GM12878 (cell line): ENCODE results near the gene TEF. TPM values are rescaled to one million over a fixed set of nuclear protein-coding genes. Genes with fewer than 3 reads are reported as not detected.

ENCODE experiments used
- ATAC-seq: fragments of 200-7000 bp; cut with Tn5 transposase; 3 replicates; pipeline ENCODE4 v1.9.1; 2020; ENCODE audit warnings: mild to moderate bottlenecking, moderate library complexity
- BruUV-seq: library from RNA; stranded (reverse); fragments of 400-500 nt; replicated peaks from 2 replicates; lab custom pipeline; 2021; lab: Mats Ljungman, UMichigan
- CTCF ChIA-PET: fragments of 300-600 bp; sonication (Branson Sonifier 250); formaldehyde crosslinking; extraction: SDS; loops from one replicate; lab custom pipeline; 2021; ENCODE audit warnings: inconsistent platforms; lab: Yijun Ruan, JAX
- POLR2A ChIA-PET: fragments of 350-600 bp; formaldehyde crosslinking; extraction: SDS; loops from one replicate; lab custom pipeline; 2021; ENCODE audit warnings: inconsistent platforms; lab: Charles Lee
- RAD21 ChIA-PET: fragments of 300-600 bp; sonication (Branson Sonifier 250); formaldehyde crosslinking; loops from one replicate; lab custom pipeline; 2023; ENCODE audit warnings: antibody characterized with exemption; ENCODE audit not compliant: unreplicated experiment; lab: Charles Lee
- SMC1A ChIA-PET: fragments of 300-600 bp; sonication (Branson Sonifier 250); formaldehyde crosslinking; loops from one replicate; lab custom pipeline; 2023; ENCODE audit not compliant: unreplicated experiment, uncharacterized antibody; lab: Charles Lee
- DNase-seq: peaks from one replicate; pipeline ENCODE4 v3.0.0-alpha.2; 2011; ENCODE audit warnings: low read depth, low spot score
- FAIRE-seq: peaks from 3 replicates; lab custom pipeline; 2011; peaks lifted over from hg19 to GRCh38; lab: Jason Lieb, UNC
- H2AFZ ChIP-seq: 2 replicates; pipeline ENCODE4 v1.6.0; 2011; ENCODE audit warnings: low read depth, low read length, control low read depth; ENCODE audit not compliant: control insufficient read depth
- H3K27ac ChIP-seq: 2 replicates; pipeline ENCODE4 v1.5.1; 2011; ENCODE audit warnings: control low read depth; ENCODE audit not compliant: control insufficient read depth, insufficient read depth
- H3K27me3 ChIP-seq, 2 experiments: replicated peaks in 1 of 2; 2 replicates each; pipeline versions ENCODE4 v1.6.0 to v1.6.1; 2011; ENCODE audit warnings: low read length in 1 of 2; ENCODE audit not compliant: control insufficient read depth in 2 of 2, insufficient read depth in 2 of 2
- H3K36me3 ChIP-seq, 2 experiments: 2 replicates each; pipeline ENCODE4 v1.5.1; 2011; ENCODE audit warnings: low read length in 1 of 2; ENCODE audit not compliant: control insufficient read depth in 2 of 2, insufficient read depth in 2 of 2
- H3K4me1 ChIP-seq: 2 replicates; pipeline ENCODE4 v1.6.1; 2011; ENCODE audit warnings: mild to moderate bottlenecking, low read length, moderate library complexity, mixed read lengths; ENCODE audit not compliant: control insufficient read depth, insufficient read depth
- H3K4me2 ChIP-seq: 2 replicates; pipeline ENCODE4 v1.6.0; 2011; ENCODE audit warnings: control low read depth; ENCODE audit not compliant: control insufficient read depth, insufficient read depth
- H3K4me3 ChIP-seq: fragments of 200-600 bp; sonication (generic); 2 replicates; pipeline ENCODE4 v1.5.1; 2016
- H3K79me2 ChIP-seq: 2 replicates; pipeline ENCODE4 v1.6.0; 2011; ENCODE audit warnings: low read length; ENCODE audit not compliant: control insufficient read depth, insufficient read depth
- H3K9ac ChIP-seq: 2 replicates; pipeline ENCODE4 v1.8.0; 2011; ENCODE audit warnings: low read length, control low read depth, mixed read lengths; ENCODE audit not compliant: control insufficient read depth, insufficient read depth
- H3K9me3 ChIP-seq: replicated peaks from 3 replicates; pipeline ENCODE4 v1.5.1; 2011; ENCODE audit warnings: mild to moderate bottlenecking, low read length; ENCODE audit not compliant: control insufficient read depth, insufficient read depth
- H4K20me1 ChIP-seq: 2 replicates; pipeline ENCODE4 v1.6.0; 2011; ENCODE audit not compliant: control insufficient read depth, insufficient read depth
- CREM ChIP-seq: IDR thresholded peaks from 2 replicates; pipeline ENCODE4 v1.6.1; 2014; ENCODE audit warnings: antibody characterized with exemption, low read depth
- GABPA ChIP-seq: IDR thresholded peaks from 2 replicates; pipeline ENCODE4 v1.6.1; 2014; ENCODE audit warnings: antibody characterized with exemption, low read depth, mild to moderate bottlenecking, inconsistent platforms
- MEF2A ChIP-seq: IDR thresholded peaks from 2 replicates; pipeline ENCODE4 v1.6.1; 2011; ENCODE audit warnings: low read depth, mild to moderate bottlenecking, low read length, moderate library complexity; ENCODE audit not compliant: insufficient read depth
- MEF2B ChIP-seq: fragments of 450-650 bp; IDR thresholded peaks from 2 replicates; pipeline ENCODE4 v1.6.1; 2018; ENCODE audit warnings: mild to moderate bottlenecking, moderate library complexity; ENCODE audit not compliant: partially characterized antibody, poor library complexity, severe bottlenecking
- MTA2 ChIP-seq: fragments of 450-650 bp; IDR thresholded peaks from 2 replicates; pipeline ENCODE4 v1.6.1; 2016; ENCODE audit warnings: low read depth, mild to moderate bottlenecking, moderate library complexity
- SREBF1 ChIP-seq: IDR thresholded peaks from 2 replicates; pipeline ENCODE4 v1.6.1; 2012; ENCODE audit warnings: mild to moderate bottlenecking, low read length
- ZNF622 ChIP-seq: fragments of 450-650 bp; IDR thresholded peaks from 2 replicates; pipeline ENCODE4 v1.6.1; 2017; ENCODE audit warnings: mild to moderate bottlenecking, inconsistent platforms
- ZZZ3 ChIP-seq: IDR thresholded peaks from 2 replicates; pipeline ENCODE4 v1.6.1; 2011; ENCODE audit warnings: low read depth; ENCODE audit not compliant: control insufficient read depth, insufficient read length
- WGBS: methylation state at CpG from one replicate; pipeline ENCODE4 v1.1.6; 2016; ENCODE audit warnings: low lambda C conversion rate; ENCODE audit not compliant: insufficient replicate concordance, insufficient coverage; ENCODE audit errors: missing lambda C conversion rate; 5-methylcytosine and 5-hydroxymethylcytosine counted together
- in situ Hi-C: fragments of 300-500 bp; cut with MboI; formaldehyde crosslinking; loops from 9 replicates; pipeline ENCODE4 v1.14.3; 2018; ENCODE audit warnings: mixed read lengths
- intact Hi-C: fragments of 100-400 bp; cut with micrococcal nuclease; formaldehyde crosslinking; loops from one replicate; pipeline ENCODE4 v1.14.2; 2022; ENCODE audit not compliant: unreplicated experiment
- polyA plus RNA-seq, 11 experiments: library from polyadenylated mRNA; depleted of rRNA in 4 of 11; unstranded in 6 of 11; stranded (reverse) in 5 of 11; fragments of >200 nt; fragmentation: Nextera tagmentation in 4 of 11; fragmentation: Illumina TruSeq in 1 of 11; extraction: Ambion mirVana in 4 of 11; extraction: Trizol in 1 of 11; gene quantifications; 1 replicate in 1 of 11; 2 replicates in 10 of 11; pipeline versions ENCODE4 v1.2.1 to v1.2.3, GENCODE V29; 2011 to 2016; ENCODE audit warnings: inconsistent platforms in 2 of 11, missing spikeins in 2 of 11, low read depth in 1 of 11
- total RNA-seq, 4 experiments: library from RNA; depleted of rRNA in 3 of 4; stranded (reverse); fragments of >200 nt in 3 of 4; fragmentation: Illumina TruSeq in 1 of 4; extraction: Trizol in 1 of 4; gene quantifications; 2 replicates each; pipeline versions ENCODE4 v1.2.1 to v1.2.3, GENCODE V29; 2013 to 2021
- TF ChIP-seq, protein P1 (sequence below): IDR thresholded peaks from 2 replicates; pipeline ENCODE4 v1.6.1; 2012; ENCODE audit warnings: low read length, inconsistent platforms
- TF ChIP-seq, protein P2 (sequence below): fragments of 450-650 bp; conservative IDR thresholded peaks from 2 replicates; pipeline ENCODE4 v1.6.1; 2017; ENCODE audit warnings: mild to moderate bottlenecking, moderate library complexity
- TF ChIP-seq, protein P3 (sequence below): fragments of 450-650 bp; IDR thresholded peaks from 2 replicates; pipeline ENCODE4 v1.6.1; 2017; ENCODE audit warnings: low read depth, mild to moderate bottlenecking, moderate library complexity
- TF ChIP-seq, protein P4 (sequence below): fragments of 450-650 bp; IDR thresholded peaks from 2 replicates; pipeline ENCODE4 v1.6.1; 2016; ENCODE audit warnings: mild to moderate bottlenecking, moderate library complexity, borderline replicate concordance

Gene TEF
- total and polyA plus RNA-seq, 10 of the 15 experiments (the other 5 are each of a cell fraction or from before 2014, with no cell fraction given), result 0.23 to 4.9 (median 3.2) TPM

DNA sequence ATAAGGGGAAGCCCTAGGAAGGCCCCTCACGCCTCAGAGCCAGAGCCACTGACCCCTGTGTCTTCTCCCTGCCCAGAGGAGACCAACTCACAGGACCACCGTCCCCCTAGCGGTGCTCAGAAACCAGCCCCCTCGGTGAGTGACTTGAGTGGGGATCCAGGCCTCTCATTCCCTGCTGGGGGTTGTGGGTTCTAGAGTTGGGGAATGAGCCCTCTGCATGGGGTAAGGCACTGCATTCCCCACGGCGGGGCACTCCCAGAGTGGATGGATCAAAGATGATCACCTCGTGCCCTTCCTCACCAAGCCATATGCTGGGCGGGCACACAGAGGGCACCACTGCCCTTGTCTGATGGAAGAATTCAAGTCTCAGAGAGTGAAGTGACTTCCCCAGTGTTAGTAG, 40.7 kb upstream of the TEF start:
- Histone ChIP-seq H4K20me1 (no peaks in the 10 kb centered on the region), H3K79me2 (no peaks in the 10 kb centered on the region), H3K9ac (no peak overlapping the region), H3K4me2 (no peak overlapping the region), H3K27me3 (no peaks in the 10 kb centered on the region), H2AFZ (no peak overlapping the region), H3K4me1 (no peaks in the 10 kb centered on the region), H3K4me3 (no peak overlapping the region), H3K27ac (no peak overlapping the region), H3K9me3 (no peaks in the 10 kb centered on the region), H3K36me3 (peaks cover 7 to 27% of the 10 kb centered on the region in 2 experiments; a peak in 3 of 4 replicates)
- ChIA-PET POLR2A (no interaction called here), SMC1A (no interaction called here), CTCF (no interaction called here), RAD21 (no interaction called here)
- in situ Hi-C loops, result no loop called here
- ATAC-seq, result no peak
- intact Hi-C loops, result no loop called here
- DNase-seq, result no peak
- FAIRE-seq, result no peak
- 96% methylated on average over 8 of the region's 8 CpGs for WGBS
- BruUV-seq, result no TSS peak
- TF ChIP-seq MEF2A (no peak), CREM (no peak), ZZZ3 (no peak), GABPA (no peak), MEF2B (no peak), SREBF1 (no peak), ZNF622 (no peak), MTA2 (no peak)
- TF ChIP-seq, protein P1, sequence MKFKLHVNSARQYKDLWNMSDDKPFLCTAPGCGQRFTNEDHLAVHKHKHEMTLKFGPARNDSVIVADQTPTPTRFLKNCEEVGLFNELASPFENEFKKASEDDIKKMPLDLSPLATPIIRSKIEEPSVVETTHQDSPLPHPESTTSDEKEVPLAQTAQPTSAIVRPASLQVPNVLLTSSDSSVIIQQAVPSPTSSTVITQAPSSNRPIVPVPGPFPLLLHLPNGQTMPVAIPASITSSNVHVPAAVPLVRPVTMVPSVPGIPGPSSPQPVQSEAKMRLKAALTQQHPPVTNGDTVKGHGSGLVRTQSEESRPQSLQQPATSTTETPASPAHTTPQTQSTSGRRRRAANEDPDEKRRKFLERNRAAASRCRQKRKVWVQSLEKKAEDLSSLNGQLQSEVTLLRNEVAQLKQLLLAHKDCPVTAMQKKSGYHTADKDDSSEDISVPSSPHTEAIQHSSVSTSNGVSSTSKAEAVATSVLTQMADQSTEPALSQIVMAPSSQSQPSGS, result no peak
- TF ChIP-seq, protein P2, sequence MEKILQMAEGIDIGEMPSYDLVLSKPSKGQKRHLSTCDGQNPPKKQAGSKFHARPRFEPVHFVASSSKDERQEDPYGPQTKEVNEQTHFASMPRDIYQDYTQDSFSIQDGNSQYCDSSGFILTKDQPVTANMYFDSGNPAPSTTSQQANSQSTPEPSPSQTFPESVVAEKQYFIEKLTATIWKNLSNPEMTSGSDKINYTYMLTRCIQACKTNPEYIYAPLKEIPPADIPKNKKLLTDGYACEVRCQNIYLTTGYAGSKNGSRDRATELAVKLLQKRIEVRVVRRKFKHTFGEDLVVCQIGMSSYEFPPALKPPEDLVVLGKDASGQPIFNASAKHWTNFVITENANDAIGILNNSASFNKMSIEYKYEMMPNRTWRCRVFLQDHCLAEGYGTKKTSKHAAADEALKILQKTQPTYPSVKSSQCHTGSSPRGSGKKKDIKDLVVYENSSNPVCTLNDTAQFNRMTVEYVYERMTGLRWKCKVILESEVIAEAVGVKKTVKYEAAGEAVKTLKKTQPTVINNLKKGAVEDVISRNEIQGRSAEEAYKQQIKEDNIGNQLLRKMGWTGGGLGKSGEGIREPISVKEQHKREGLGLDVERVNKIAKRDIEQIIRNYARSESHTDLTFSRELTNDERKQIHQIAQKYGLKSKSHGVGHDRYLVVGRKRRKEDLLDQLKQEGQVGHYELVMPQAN, result no peak
- TF ChIP-seq, protein P3, sequence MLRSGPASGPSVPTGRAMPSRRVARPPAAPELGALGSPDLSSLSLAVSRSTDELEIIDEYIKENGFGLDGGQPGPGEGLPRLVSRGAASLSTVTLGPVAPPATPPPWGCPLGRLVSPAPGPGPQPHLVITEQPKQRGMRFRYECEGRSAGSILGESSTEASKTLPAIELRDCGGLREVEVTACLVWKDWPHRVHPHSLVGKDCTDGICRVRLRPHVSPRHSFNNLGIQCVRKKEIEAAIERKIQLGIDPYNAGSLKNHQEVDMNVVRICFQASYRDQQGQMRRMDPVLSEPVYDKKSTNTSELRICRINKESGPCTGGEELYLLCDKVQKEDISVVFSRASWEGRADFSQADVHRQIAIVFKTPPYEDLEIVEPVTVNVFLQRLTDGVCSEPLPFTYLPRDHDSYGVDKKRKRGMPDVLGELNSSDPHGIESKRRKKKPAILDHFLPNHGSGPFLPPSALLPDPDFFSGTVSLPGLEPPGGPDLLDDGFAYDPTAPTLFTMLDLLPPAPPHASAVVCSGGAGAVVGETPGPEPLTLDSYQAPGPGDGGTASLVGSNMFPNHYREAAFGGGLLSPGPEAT, result no peak
- TF ChIP-seq, protein P4, sequence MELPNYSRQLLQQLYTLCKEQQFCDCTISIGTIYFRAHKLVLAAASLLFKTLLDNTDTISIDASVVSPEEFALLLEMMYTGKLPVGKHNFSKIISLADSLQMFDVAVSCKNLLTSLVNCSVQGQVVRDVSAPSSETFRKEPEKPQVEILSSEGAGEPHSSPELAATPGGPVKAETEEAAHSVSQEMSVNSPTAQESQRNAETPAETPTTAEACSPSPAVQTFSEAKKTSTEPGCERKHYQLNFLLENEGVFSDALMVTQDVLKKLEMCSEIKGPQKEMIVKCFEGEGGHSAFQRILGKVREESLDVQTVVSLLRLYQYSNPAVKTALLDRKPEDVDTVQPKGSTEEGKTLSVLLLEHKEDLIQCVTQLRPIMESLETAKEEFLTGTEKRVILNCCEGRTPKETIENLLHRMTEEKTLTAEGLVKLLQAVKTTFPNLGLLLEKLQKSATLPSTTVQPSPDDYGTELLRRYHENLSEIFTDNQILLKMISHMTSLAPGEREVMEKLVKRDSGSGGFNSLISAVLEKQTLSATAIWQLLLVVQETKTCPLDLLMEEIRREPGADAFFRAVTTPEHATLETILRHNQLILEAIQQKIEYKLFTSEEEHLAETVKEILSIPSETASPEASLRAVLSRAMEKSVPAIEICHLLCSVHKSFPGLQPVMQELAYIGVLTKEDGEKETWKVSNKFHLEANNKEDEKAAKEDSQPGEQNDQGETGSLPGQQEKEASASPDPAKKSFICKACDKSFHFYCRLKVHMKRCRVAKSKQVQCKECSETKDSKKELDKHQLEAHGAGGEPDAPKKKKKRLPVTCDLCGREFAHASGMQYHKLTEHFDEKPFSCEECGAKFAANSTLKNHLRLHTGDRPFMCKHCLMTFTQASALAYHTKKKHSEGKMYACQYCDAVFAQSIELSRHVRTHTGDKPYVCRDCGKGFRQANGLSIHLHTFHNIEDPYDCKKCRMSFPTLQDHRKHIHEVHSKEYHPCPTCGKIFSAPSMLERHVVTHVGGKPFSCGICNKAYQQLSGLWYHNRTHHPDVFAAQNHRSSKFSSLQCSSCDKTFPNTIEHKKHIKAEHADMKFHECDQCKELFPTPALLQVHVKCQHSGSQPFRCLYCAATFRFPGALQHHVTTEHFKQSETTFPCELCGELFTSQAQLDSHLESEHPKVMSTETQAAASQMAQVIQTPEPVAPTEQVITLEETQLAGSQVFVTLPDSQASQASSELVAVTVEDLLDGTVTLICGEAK, result no peak
